ENCODE results near the gene SLC25A53.
"Not testable (repeated sequence)": the region's sequence is repeated elsewhere in the genome, so short reads cannot be mapped to it uniquely, and the experiment has no call there.

SLC25A53 gene

GRCh38 chrX:104084063-104084462 lies 72.7 kb downstream of the SLC25A53 start:
- in situ Hi-C loops (cut with MboI; ENCODE audit: low pct_unique_long_range_greater_than_20kb, low sequenced_read_pairs, unreplicated experiment) = no loop called here
- TF ChIP-seq CTCF (IDR thresholded peaks at IDR 0.05; ENCODE audit: extremely low read depth, insufficient read depth, missing control alignments) = no peak
- DNase-seq (ENCODE audit: low spot score) = no peak

- DNase-seq (ENCODE audit: low spot score); in situ Hi-C loops (cut with MboI; ENCODE audit: low pct_unique_long_range_greater_than_20kb, low sequenced_read_pairs, unreplicated experiment): not testable (repeated sequence)
Observed at GRCh38 chrX:104077854-104078253, 79.0 kb downstream of the SLC25A53 start.

GRCh38 chrX:104075778-104076445 lies 80.9 kb downstream of the SLC25A53 start, which contains the start of gene TMSB15C:
Gene TMSB15C (minus strand): TSS chrX:104076236.
- in situ Hi-C loops (cut with MboI; ENCODE audit: low pct_unique_long_range_greater_than_20kb, low sequenced_read_pairs, unreplicated experiment); DNase-seq (ENCODE audit: low spot score): not testable (repeated sequence)

- in situ Hi-C loops (cut with MboI; ENCODE audit: low pct_unique_long_range_greater_than_20kb, low sequenced_read_pairs, unreplicated experiment); DNase-seq (ENCODE audit: low spot score): not testable (repeated sequence)
Observed at GRCh38 chrX:104062636-104063035, 94.2 kb downstream of the SLC25A53 start.

GRCh38 chrX:104054956-104055355 lies 101.9 kb downstream of the SLC25A53 start:
- DNase-seq (ENCODE audit: low spot score); in situ Hi-C loops (cut with MboI; ENCODE audit: low pct_unique_long_range_greater_than_20kb, low sequenced_read_pairs, unreplicated experiment): not testable (repeated sequence)
